GM12878 (cell line): Measurements from ENCODE around the gene DIAPH1. TPM values are rescaled to one million over a fixed set of nuclear protein-coding genes. Genes with fewer than 3 reads are reported as not detected.

ENCODE experiments used
- CBFB ChIP-seq: IDR thresholded peaks from 2 replicates; pipeline ENCODE4 v1.6.1; 2016; ENCODE audit warnings: antibody characterized with exemption, low read depth
- CUX1 ChIP-seq: IDR thresholded peaks from 2 replicates; pipeline ENCODE4 v1.6.1; 2012; ENCODE audit warnings: improper control_type of control experiment, low read depth, low read length; ENCODE audit not compliant: insufficient replicate concordance
- DPF2 ChIP-seq: fragments of 450-650 bp; IDR thresholded peaks from 2 replicates; pipeline ENCODE4 v1.6.1; 2017; ENCODE audit warnings: mild to moderate bottlenecking
- GATAD2B ChIP-seq: fragments of 450-650 bp; conservative IDR thresholded peaks from 2 replicates; pipeline ENCODE4 v1.6.1; 2017; ENCODE audit warnings: low read depth, mild to moderate bottlenecking, moderate library complexity
- HDGF ChIP-seq: fragments of 450-650 bp; IDR thresholded peaks from 2 replicates; pipeline ENCODE4 v1.6.1; 2016; ENCODE audit warnings: antibody characterized with exemption
- NR2C2 ChIP-seq: IDR thresholded peaks from 2 replicates; pipeline ENCODE4 v1.6.1; 2011; ENCODE audit warnings: borderline replicate concordance, low read depth; ENCODE audit not compliant: control insufficient read depth, insufficient read length
- RAD21 ChIP-seq: IDR thresholded peaks from 2 replicates; pipeline ENCODE4 v1.6.1; 2011; ENCODE audit warnings: mild to moderate bottlenecking, low read depth, low read length, moderate library complexity; ENCODE audit not compliant: insufficient read depth
- RFX5 ChIP-seq: IDR thresholded peaks from 2 replicates; pipeline ENCODE4 v1.6.1; 2011; ENCODE audit warnings: low read depth, low read length, improper control_type of control experiment
- SKIL ChIP-seq: fragments of 450-650 bp; IDR thresholded peaks from 2 replicates; pipeline ENCODE4 v1.6.1; 2017; ENCODE audit warnings: mild to moderate bottlenecking, low read depth, inconsistent platforms; ENCODE audit not compliant: poor library complexity, severe bottlenecking
- TCF7 ChIP-seq: IDR thresholded peaks from 2 replicates; pipeline ENCODE4 v1.6.1; 2014; ENCODE audit warnings: antibody characterized with exemption, borderline replicate concordance
- YY1 ChIP-seq: IDR thresholded peaks from 2 replicates; pipeline ENCODE4 v1.6.1; 2011; ENCODE audit warnings: low read depth, mild to moderate bottlenecking, low read length
- ZZZ3 ChIP-seq: IDR thresholded peaks from 2 replicates; pipeline ENCODE4 v1.6.1; 2011; ENCODE audit warnings: low read depth; ENCODE audit not compliant: control insufficient read depth, insufficient read length
- polyA plus RNA-seq, 11 experiments: library from polyadenylated mRNA; depleted of rRNA in 4 of 11; unstranded in 6 of 11; stranded (reverse) in 5 of 11; fragments of >200 nt; fragmentation: Nextera tagmentation in 4 of 11; fragmentation: Illumina TruSeq in 1 of 11; extraction: Ambion mirVana in 4 of 11; extraction: Trizol in 1 of 11; gene quantifications; 1 replicate in 1 of 11; 2 replicates in 10 of 11; pipeline versions ENCODE4 v1.2.1 to v1.2.3, GENCODE V29; 2011 to 2016; ENCODE audit warnings: inconsistent platforms in 2 of 11, missing spikeins in 2 of 11, low read depth in 1 of 11
- total RNA-seq, 4 experiments: library from RNA; depleted of rRNA in 3 of 4; stranded (reverse); fragments of >200 nt in 3 of 4; fragmentation: Illumina TruSeq in 1 of 4; extraction: Trizol in 1 of 4; gene quantifications; 2 replicates each; pipeline versions ENCODE4 v1.2.1 to v1.2.3, GENCODE V29; 2013 to 2021

Gene DIAPH1
- total and polyA plus RNA-seq, 10 of the 15 experiments (the other 5 are each of a cell fraction or from before 2014, with no cell fraction given): 37.8 to 168 (median 59.0) TPM

- TF ChIP-seq CUX1 (no peak), SKIL (no peak), RFX5 (no peak), CBFB (no peak), DPF2 (no peak), NR2C2 (no peak), RAD21 (no peak), HDGF (no peak), GATAD2B (no peak), TCF7 (no peak), YY1 (no peak), ZZZ3 (no peak)
These were observed 102.2 kb downstream of the DIAPH1 start (continued) for GRCh38 chr5:141516672-141517025.
